HG02970 (cell line): ENCODE results near the gene PLOD1.
"Not testable (repeated sequence)": the region's sequence is repeated elsewhere in the genome, so short reads cannot be mapped to it uniquely, and the experiment has no call there.

ENCODE experiments used
- ATAC-seq: cut with Tn5 transposase; IDR thresholded peaks from one replicate; pipeline ENCODE4 v1.9.1; 2021; ENCODE audit warnings: mild to moderate bottlenecking, moderate library complexity, moderate number of reproducible peaks; ENCODE audit not compliant: unreplicated experiment, low FRiP score

PLOD1 gene

GRCh38 chr1:12001249-12001917, 66.9 kb downstream of the PLOD1 start:
- ATAC-seq = no peak

GRCh38 chr1:12001996-12002493, 67.5 kb downstream of the PLOD1 start:
- ATAC-seq = no peak

DNA sequence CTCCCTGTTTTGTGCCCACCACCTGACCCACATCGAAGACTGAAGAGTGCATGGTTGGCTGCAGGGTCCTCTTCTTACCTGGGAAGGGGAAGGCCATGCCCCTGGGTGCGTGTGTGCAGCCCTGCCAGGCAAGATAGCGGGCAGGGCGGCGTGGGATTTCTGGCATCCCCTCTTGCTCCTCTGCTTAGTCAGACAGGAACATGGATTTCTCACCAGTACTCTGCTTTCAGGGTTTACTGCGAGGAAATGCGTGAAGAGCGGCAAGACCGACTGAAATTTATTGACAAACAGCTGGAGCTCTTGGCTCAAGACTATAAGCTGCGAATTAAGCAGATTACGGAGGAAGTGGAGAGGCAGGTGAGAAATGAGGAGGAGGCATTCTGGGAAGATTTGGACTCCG, 69.2 kb downstream of the PLOD1 start:
- no peak for ATAC-seq

DNA sequence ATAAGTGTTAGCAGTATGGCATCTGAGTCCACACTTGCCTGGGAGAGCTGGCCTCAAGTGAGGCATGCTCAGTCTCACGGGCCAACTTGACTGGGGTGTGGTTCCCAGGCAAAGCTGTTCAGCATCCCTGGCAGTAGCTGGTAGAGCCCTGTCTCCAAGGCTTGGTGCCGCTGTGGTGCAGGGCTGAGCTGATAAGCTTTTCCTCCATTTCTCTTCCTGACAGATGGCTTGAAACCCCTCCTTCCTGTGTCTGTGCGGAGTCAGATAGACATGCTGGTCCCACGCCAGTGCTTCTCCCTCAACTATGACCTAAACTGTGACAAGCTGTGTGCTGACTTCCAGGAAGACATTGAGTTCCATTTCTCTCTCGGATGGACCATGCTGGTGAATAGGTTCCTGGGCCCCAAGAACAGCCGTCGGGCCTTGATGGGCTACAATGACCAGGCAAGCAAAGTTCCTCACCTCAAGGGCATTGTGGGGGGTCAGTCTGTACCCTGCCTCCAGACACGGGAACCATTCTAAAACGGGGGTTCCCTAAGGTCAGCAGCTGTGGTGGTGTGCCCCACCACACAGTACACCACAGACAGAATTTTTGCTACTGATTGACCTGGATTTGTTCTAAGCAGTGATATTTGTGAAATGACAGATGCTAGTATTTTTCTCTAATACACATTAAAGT, 71.1 kb downstream of the PLOD1 start:
- no peak for ATAC-seq

GRCh38 chr1:12006167-12006921, 71.8 kb downstream of the PLOD1 start:
- no peak for ATAC-seq

- ATAC-seq = no peak
Measured at GRCh38 chr1:12007204-12007603, 72.7 kb downstream of the PLOD1 start.

DNA sequence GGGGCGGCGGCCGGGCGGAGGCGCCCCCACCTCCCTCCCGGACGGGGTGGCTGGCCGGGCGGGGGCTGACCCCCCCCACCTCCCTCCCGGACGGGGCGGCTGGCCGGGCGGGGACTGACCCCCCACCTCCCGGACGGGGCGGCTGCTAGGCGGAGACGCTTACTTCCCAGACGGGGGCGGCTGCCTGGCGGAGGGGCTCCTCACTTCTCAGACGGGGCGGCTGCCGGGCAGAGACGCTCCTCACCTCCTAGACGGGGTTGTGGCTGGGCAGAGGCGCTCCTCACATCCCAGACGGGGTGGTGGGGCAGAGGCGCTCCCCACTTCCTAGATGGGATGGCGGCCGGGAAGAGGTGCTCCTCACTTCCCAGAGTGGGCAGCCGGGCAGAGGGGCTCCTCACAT, 73.8 kb downstream of the PLOD1 start:
- not testable (repeated sequence) for ATAC-seq

GRCh38 chr1:12009318-12009947, 74.9 kb downstream of the PLOD1 start:
- ATAC-seq = no peak

GRCh38 chr1:12010746-12011570, 76.4 kb downstream of the PLOD1 start:
- no peak for ATAC-seq

DNA sequence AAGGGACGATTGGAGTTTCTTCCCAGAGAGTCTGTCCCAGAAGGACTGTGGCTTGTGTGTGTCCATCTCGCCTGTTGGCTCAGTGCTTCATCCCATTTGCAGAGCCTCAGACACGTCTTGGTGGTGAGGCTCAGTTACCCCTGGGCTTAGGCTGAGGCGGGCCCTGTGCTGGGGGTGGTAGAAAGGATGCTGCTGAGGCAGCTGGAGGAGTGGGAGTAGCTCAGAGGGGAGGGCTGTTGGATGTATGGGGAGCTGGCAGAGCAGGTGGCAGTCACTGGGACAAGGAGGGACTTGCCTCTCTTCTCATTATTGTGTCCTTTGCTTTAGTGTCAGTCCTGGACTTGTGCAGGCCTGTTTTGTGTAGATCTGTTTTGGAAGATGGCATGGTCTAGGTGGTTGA, 77.5 kb downstream of the PLOD1 start:
- ATAC-seq = no peak

- ATAC-seq = no peak
Measured at GRCh38 chr1:12012560-12013316, 78.2 kb downstream of the PLOD1 start.

DNA sequence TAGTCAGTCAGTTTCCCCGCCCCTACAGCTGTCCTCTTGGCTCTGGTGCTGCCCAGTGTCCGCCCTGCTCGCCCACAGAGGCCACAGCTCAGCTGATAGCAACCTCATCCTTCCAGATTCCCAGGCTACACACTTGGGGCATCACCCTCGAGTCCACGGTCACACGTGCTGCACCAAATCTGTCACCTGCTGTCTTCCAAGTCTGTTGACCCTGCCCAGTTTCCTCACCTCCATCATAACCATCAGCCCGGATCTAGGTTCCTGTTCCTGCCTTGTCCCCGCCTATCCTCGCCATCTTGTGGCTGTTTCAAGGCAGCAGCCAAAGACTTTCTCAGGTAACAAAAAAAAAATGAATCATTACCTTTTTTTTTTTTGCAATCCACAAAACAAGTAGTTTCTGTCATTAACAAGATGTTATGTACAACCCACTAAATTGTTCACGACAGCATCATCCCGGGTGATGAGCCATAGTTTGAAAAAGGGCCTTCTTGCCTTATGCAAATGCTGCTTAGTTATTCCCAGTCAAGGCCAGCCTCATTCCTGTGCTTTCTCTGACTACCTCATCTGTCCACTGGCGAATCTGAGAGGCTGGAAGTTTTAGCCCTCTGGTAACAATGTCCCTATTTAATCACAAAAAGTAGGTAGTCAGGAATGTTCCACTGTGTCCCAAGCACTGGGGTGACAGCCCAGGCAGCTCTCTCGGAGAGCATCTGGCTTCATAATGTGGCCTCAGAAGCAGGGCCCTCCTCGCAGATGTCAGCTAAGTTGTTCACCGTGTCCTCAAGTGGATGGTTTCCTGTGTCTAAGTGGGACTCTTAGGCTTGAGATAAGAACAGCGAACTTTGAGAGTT, 79.8 kb downstream of the PLOD1 start:
- ATAC-seq = no peak

- no peak for ATAC-seq
Measured at GRCh38 chr1:12015001-12015491, 80.5 kb downstream of the PLOD1 start.

- no peak for ATAC-seq
Measured at GRCh38 chr1:12015499-12015898, 81.0 kb downstream of the PLOD1 start.

- ATAC-seq = no peak
Measured at GRCh38 chr1:12016182-12016581, 81.7 kb downstream of the PLOD1 start.

DNA sequence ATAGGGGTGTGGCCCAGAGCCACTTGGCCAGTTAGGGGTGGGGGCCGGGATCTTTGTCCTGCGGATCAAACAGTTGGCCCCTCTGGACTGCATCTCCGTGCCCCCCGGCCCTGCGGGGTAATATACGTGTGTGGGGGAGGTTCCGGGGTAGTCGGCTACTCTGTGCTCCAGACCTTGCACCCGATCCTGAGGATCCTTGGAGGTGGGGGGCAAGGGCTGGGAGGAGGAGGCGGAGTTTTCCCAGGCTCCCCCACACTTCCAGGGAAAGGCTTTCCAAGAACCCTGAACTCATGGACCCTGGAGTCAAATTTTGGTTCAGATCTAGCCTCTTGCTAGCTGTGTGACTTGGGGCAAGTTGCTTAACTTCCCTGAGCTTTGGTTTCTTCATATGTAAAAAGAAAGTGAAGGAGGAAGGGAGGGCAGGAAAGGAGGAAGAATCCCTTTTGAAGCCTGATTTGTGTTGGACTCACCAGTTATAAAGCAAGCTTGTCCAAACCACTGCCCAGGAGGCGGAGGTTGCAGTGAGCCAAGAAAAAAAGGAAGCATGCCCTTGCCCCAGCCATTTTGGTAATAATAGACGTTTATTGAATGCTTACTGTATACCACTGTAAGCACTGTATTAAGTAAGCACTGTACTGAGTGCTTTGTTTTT, 85.5 kb downstream of the PLOD1 start:
- ATAC-seq = no peak

DNA sequence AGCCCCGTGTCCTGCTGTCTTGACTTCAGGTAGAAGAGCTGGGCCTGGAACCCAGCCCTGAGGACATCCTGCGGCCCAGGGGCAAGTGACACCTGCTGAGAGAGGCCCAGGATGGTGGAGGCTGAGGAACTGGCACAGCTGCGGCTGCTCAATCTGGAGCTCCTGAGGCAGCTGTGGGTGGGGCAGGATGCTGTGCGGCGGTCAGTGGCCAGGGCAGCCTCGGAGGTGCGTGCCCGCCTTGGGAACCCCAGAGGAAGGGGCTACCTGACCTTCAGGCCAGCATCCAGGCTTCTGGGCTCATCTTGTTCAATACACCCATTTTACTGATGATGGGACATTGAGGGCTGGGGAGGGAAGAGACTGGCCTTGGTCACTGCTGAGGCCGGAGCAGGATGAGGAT, 87.1 kb downstream of the PLOD1 start:
- ATAC-seq = no peak

DNA sequence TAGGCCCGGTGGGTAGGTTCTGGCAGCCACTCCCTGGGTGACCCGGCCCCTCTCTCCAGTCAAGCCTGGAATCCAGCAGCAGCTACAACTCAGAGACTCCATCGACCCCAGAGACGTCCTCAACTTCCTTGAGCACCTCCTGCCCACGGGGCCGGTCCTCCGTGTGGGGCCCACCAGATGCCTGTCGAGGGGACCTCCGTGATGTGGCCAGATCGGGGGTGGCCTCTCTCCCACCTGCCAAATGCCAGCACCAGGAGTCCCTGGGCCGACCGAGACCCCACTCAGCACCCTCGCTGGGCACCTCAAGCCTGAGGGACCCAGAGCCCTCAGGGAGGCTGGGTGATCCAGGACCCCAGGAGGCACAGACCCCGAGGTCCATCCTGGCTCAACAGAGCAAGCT, 87.5 kb downstream of the PLOD1 start:
- ATAC-seq = no peak
